Sigmoid colon (tissue), 7 donors: ENCODE data around the gene ABCC9. TPM values are rescaled to one million over a fixed set of nuclear protein-coding genes. Genes with fewer than 3 reads are reported as not detected.

Source experiments
- DNase-seq: peaks from one replicate; pipeline ENCODE4 v3.0.0-alpha.2; 2019
- H3K27ac ChIP-seq, 4 donors: fragments of 200-600 bp; sonication (generic); one replicate each; pipeline ENCODE4 v1.5.1; 2016 to 2019; ENCODE audit warnings: mild to moderate bottlenecking in 1 of 4
- H3K27me3 ChIP-seq, 3 donors: fragments of 200-600 bp; sonication (generic); one replicate each; pipeline ENCODE4 v1.5.1; 2019; ENCODE audit warnings: mild to moderate bottlenecking in 1 of 3
- H3K36me3 ChIP-seq, 4 donors: fragments of 200-600 bp; sonication (generic); one replicate each; pipeline ENCODE4 v1.5.1; 2016 to 2019
- H3K4me1 ChIP-seq, 4 donors: fragments of 200-600 bp; sonication (generic); one replicate each; pipeline ENCODE4 v1.5.1; 2017 to 2019
- H3K4me3 ChIP-seq, 4 donors: fragments of 200-600 bp; sonication (generic); one replicate each; pipeline ENCODE4 v1.5.1; 2017 to 2019; ENCODE audit warnings: mild to moderate bottlenecking in 2 of 4, moderate library complexity in 1 of 4
- H3K9me3 ChIP-seq, 4 donors: fragments of 200-600 bp in 3 of 4; sonication (generic) in 3 of 4; one replicate each; pipeline versions ENCODE4 v1.5.1 to v1.6.1; 2013 to 2019
- EP300 ChIP-seq, 4 donors: sonication (generic); formaldehyde crosslinking; IDR thresholded peaks; one replicate each; pipeline ENCODE4 v1.6.1; 2017; ENCODE audit warnings: antibody characterized with exemption in 4 of 4
- POLR2A ChIP-seq, 2 donors: fragments of 450-650 bp; IDR thresholded peaks; one replicate each; pipeline ENCODE4 v1.6.1; 2016; ENCODE audit warnings: antibody characterized with exemption in 2 of 2, mild to moderate bottlenecking in 2 of 2, moderate library complexity in 2 of 2
- POLR2AphosphoS5 ChIP-seq, 4 donors: sonication (generic); formaldehyde crosslinking; IDR thresholded peaks; one replicate each; pipeline ENCODE4 v1.6.1; 2017; ENCODE audit warnings: antibody characterized with exemption in 4 of 4
- WGBS, 2 donors: extraction: QIAGEN DNeasy Blood & Tissue Kit; methylation state at CpG; one replicate each; pipeline ENCODE4 v1.1.7; 2013; 5-methylcytosine and 5-hydroxymethylcytosine counted together
- intact Hi-C: fragments of 100-400 bp; cut with DNase I; formaldehyde crosslinking; loops from one replicate; pipeline ENCODE4 v1.15.1; 2023
- polyA plus RNA-seq, 3 donors: library from polyadenylated mRNA; stranded (reverse); fragments of 200-250 nt; gene quantifications; one replicate each; pipeline ENCODE4 v1.2.3, GENCODE V29; 2013
- total RNA-seq, 4 donors: library from RNA; depleted of rRNA; stranded (reverse); fragments of >200 nt; gene quantifications; one replicate each; pipeline ENCODE4 v1.1.0, GENCODE V29; 2016
- TF ChIP-seq, protein P1 (sequence below), 4 experiments: fragments of 450-650 bp in 3 of 4; fragments of 200-600 bp in 1 of 4; IDR thresholded peaks; one replicate each; pipeline ENCODE4 v1.5.1; 2016 to 2019; ENCODE audit warnings: antibody characterized with exemption in 4 of 4, mild to moderate bottlenecking in 3 of 4, moderate library complexity in 2 of 4
- donor health status: healthy with polysubstance abuse.
- donor health status: Bipolar disorder and iron deficiency.
- donor health status: healthy.

Gene ABCC9
- total and polyA plus RNA-seq, 7 donors: 0.23 to 39.2 (median 28.2) TPM

DNA sequence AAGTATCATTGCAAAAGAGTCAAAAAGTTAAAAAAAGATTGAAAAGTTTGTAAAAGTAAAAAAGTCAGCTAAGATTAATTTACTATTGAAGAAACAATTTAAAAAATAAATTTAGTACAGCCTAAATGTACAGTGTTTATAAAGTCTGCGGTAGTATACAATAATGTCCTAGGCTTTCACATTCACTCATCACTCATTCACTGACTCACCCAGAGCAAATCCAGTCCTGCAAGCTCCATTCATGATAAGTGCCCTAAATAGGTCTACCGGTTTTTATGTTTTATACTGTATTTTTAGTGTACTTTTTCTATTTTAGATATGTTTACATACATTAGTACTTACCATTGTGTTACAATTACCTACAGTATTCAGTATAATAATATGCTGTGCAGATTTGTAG, 43.9 kb upstream of the ABCC9 start:
- intact Hi-C loops: loop anchor here (5.0 to 10.0 kb wide), 2 partner anchors 50 to 213 kb away; partner anchors contain the start of gene KCNJ8
- Histone ChIP-seq H3K27ac (no peak overlapping the region), H3K4me3 (no peak overlapping the region), H3K27me3 (no peaks in the 10 kb centered on the region), H3K4me1 (no peaks in the 10 kb centered on the region), H3K36me3 (no peaks in the 10 kb centered on the region), H3K9me3 (no peaks in the 10 kb centered on the region)
- WGBS, 2 donors: 55 to 75% methylated on average over 2 of the region's 2 CpGs
- TF ChIP-seq, protein P1, sequence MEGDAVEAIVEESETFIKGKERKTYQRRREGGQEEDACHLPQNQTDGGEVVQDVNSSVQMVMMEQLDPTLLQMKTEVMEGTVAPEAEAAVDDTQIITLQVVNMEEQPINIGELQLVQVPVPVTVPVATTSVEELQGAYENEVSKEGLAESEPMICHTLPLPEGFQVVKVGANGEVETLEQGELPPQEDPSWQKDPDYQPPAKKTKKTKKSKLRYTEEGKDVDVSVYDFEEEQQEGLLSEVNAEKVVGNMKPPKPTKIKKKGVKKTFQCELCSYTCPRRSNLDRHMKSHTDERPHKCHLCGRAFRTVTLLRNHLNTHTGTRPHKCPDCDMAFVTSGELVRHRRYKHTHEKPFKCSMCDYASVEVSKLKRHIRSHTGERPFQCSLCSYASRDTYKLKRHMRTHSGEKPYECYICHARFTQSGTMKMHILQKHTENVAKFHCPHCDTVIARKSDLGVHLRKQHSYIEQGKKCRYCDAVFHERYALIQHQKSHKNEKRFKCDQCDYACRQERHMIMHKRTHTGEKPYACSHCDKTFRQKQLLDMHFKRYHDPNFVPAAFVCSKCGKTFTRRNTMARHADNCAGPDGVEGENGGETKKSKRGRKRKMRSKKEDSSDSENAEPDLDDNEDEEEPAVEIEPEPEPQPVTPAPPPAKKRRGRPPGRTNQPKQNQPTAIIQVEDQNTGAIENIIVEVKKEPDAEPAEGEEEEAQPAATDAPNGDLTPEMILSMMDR (IDR thresholded peaks at IDR 0.05): no peak
- no peak for TF ChIP-seq EP300 (IDR thresholded peaks at IDR 0.05)
- TF ChIP-seq POLR2A (IDR thresholded peaks at IDR 0.05): no peak
- no peak for TF ChIP-seq POLR2AphosphoS5 (IDR thresholded peaks at IDR 0.05)
- DNase-seq: no peak

DNA sequence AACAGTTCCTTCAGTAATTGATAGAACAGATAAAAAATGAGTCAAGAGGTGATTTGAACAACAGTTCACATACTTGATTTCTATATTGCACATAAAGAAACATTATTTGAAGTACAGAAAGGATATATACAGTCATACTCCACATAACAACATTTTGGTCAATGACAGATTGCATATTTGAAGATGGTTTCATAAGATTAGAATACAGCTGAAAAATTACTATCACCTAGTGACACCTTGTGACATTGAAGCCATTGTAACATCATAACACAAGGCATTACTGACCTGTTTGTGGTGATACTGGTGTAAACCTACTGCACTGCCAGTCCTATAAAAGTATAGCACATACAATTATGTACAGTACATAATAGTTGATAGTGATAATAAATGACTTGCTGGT, 43.1 kb upstream of the ABCC9 start:
- H3K4me1 ChIP-seq: no peaks in the 10 kb centered on the region
- intact Hi-C loops: loop anchor here (10.0 kb wide), 1 partner anchor 50 kb away; no protein-coding TSS in a partner anchor
- DNase-seq: no peak
- H3K27ac ChIP-seq: no peak overlapping the region
- TF ChIP-seq POLR2AphosphoS5 (IDR thresholded peaks at IDR 0.05): no peak
- TF ChIP-seq EP300 (IDR thresholded peaks at IDR 0.05): no peak
- TF ChIP-seq, protein P1 (IDR thresholded peaks at IDR 0.05): no peak
- H3K27me3 ChIP-seq: no peaks in the 10 kb centered on the region
- H3K36me3 ChIP-seq: no peaks in the 10 kb centered on the region
- no peaks in the 10 kb centered on the region for H3K9me3 ChIP-seq
- H3K4me3 ChIP-seq: no peak overlapping the region

DNA sequence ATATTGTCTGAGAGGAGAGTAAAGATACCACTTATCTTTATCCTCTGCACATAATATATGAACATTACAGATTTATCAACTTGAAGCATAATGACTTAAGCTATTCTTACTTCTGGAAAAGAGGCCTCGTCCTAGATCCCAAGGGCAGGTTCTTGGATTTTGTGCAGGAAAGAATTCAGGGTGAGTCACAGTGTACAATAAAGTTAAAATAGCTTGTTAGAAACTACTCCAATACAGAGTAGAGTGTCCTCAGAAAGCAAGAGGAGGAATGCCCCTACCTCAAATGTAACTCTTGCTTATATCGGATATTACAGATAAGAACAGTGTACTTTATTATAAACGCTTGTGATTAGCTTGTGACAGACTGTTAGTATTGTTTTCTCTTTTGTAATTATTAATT, 41.9 kb upstream of the ABCC9 start:
- 88 to 90% methylated on average over 3 of the region's 3 CpGs for WGBS, 2 donors
- DNase-seq: no peak
- H3K36me3 ChIP-seq: no peaks in the 10 kb centered on the region
- H3K4me1 ChIP-seq: no peaks in the 10 kb centered on the region
- intact Hi-C loops: loop anchor here (10.0 kb wide), 1 partner anchor 48 kb away; no protein-coding TSS in a partner anchor
- no peak overlapping the region for H3K27ac ChIP-seq
- TF ChIP-seq, protein P1 (IDR thresholded peaks at IDR 0.05): no peak
- TF ChIP-seq POLR2A (IDR thresholded peaks at IDR 0.05) (no peak), POLR2AphosphoS5 (IDR thresholded peaks at IDR 0.05) (no peak), EP300 (IDR thresholded peaks at IDR 0.05) (no peak)
- no peaks in the 10 kb centered on the region for H3K27me3 ChIP-seq
- no peak overlapping the region for H3K4me3 ChIP-seq
- no peaks in the 10 kb centered on the region for H3K9me3 ChIP-seq

DNA sequence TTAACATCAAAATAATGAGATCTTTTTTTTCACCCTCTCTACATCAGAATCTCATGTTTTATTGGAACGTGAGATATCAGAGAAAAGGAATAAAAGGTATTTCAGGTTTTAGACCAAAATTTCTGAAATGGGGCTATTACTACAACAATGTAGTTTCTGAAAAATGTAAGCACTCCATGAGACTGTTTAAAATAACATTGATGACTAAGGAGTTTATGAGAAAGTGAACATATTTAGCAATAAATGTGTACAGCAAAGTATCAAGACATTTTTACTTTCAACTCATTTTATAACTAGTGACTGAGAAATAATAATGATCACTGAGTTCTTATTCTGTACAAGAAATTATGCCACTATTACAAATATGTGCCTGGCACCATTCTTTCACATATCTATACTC, 39.3 kb upstream of the ABCC9 start:
- whole genome bisulfite sequencing, 2 donors: 90 to 96% methylated on average over 1 of the region's 1 CpG
- no peaks in the 10 kb centered on the region for H3K36me3 ChIP-seq
- no peaks in the 10 kb centered on the region for H3K4me1 ChIP-seq
- DNase-seq: no peak
- intact Hi-C loops: loop anchor here (10.0 kb wide), 1 partner anchor 46 kb away; no protein-coding TSS in a partner anchor
- H3K27ac ChIP-seq: no peak overlapping the region
- H3K4me3 ChIP-seq: no peak overlapping the region
- no peak for TF ChIP-seq POLR2A (IDR thresholded peaks at IDR 0.05)
- no peak for TF ChIP-seq EP300 (IDR thresholded peaks at IDR 0.05)
- TF ChIP-seq POLR2AphosphoS5 (IDR thresholded peaks at IDR 0.05): no peak
- TF ChIP-seq, protein P1 (IDR thresholded peaks at IDR 0.05): no peak
- no peaks in the 10 kb centered on the region for H3K27me3 ChIP-seq
- no peaks in the 10 kb centered on the region for H3K9me3 ChIP-seq

DNA sequence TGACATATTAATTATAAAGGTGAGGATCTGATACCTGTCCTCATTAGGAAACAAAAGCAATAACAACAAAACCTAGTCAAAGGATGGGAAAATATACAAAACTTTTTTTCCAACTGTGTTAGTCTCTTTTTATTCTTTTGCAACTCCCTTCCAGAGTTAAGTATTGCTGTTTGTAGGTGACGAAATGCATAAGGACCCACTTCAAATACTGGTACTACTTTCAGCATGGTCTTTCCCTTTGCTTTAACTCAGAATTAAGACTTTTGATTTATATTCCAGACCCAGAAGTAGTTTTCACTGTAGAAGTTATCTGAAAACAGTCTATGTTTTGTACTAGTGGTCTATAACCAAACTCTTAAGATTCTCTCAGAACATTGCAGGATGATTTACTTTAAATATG, 34.1 kb upstream of the ABCC9 start:
- TF ChIP-seq POLR2AphosphoS5 (IDR thresholded peaks at IDR 0.05) (no peak), EP300 (IDR thresholded peaks at IDR 0.05) (no peak), POLR2A (IDR thresholded peaks at IDR 0.05) (no peak)
- TF ChIP-seq, protein P1 (IDR thresholded peaks at IDR 0.05): no peak
- Histone ChIP-seq H3K36me3 (no peaks in the 10 kb centered on the region), H3K4me3 (no peak overlapping the region), H3K4me1 (no peaks in the 10 kb centered on the region), H3K27me3 (no peaks in the 10 kb centered on the region), H3K27ac (no peak overlapping the region), H3K9me3 (no peaks in the 10 kb centered on the region)
- 84 to 85% methylated on average over 1 of the region's 1 CpG for WGBS, 2 donors
- no peak for DNase-seq
- intact Hi-C loops: no loop called here
